AG04450 (cell line): ENCODE results near the gene G6PC2. TPM values are rescaled to one million over a fixed set of nuclear protein-coding genes. Genes with fewer than 3 reads are reported as not detected.
"Not testable (repeated sequence)": the region's sequence is repeated elsewhere in the genome, so short reads cannot be mapped to it uniquely, and the experiment has no call there.

Source experiments
- CTCF ChIA-PET: fragments of 300-600, 350-600 bp; formaldehyde crosslinking; extraction: SDS; loops from one replicate; lab custom pipeline; 2022; ENCODE audit warnings: antibody characterized with exemption, inconsistent platforms; lab: Charles Lee
- POLR2A ChIA-PET: fragments of 350-600 bp; formaldehyde crosslinking; extraction: SDS; loops from one replicate; lab custom pipeline; 2021; ENCODE audit warnings: antibody characterized with exemption, inconsistent platforms; lab: Yijun Ruan, JAX
- DNase-seq: peaks from one replicate; pipeline ENCODE4 v3.0.0-alpha.2; 2011; ENCODE audit warnings: low read depth, low spot score
- H3K27ac ChIP-seq: one replicate; pipeline ENCODE4 v1.5.1; 2012; ENCODE audit warnings: low read depth, low read length, control low read depth
- H3K27me3 ChIP-seq: one replicate; pipeline ENCODE4 v1.6.0; 2012; ENCODE audit warnings: low read length; ENCODE audit not compliant: control insufficient read depth, insufficient read depth
- H3K4me3 ChIP-seq: 2 replicates; pipeline ENCODE4 v1.5.1; 2011; ENCODE audit warnings: mild to moderate bottlenecking, low read depth, low read length, control low read depth
- H3K9me3 ChIP-seq: 2 replicates; pipeline ENCODE4 v1.5.1; 2012; ENCODE audit warnings: low read length; ENCODE audit not compliant: control insufficient read depth, insufficient read depth
- polyA plus RNA-seq: library from polyadenylated mRNA; depleted of rRNA; stranded (reverse); fragments of >200 nt; gene quantifications from 2 replicates; pipeline ENCODE4 v1.2.3, GENCODE V29; 2011
- TF ChIP-seq, protein P1 (sequence below): IDR thresholded peaks from 2 replicates; pipeline ENCODE4 v1.5.1; 2011; ENCODE audit warnings: low read depth, low read length, control low read depth, inconsistent platforms

Gene G6PC2
- polyA plus RNA-seq, 1 experiment, result not detected

DNA sequence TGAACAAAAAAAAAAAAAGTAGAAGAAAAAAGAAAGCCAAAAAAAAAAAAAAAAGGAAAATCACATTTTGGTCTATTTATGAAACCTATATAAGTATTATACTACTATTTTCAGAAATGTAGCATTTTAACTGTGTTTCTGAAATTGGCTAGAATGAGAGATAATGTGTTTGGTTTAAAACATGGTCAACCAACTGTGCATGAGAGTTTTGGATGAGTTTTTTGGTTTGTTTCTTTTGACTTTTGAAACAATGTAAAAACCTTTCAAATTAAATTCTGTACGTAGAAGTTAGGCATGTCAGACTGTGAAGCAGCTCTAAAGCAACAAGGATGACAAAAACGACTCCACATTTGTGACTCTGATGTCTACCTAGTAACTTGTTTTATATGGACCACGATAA lies 45.5 kb upstream of the G6PC2 start:
- Histone ChIP-seq H3K4me3 (no peak overlapping the region), H3K27me3 (no peaks in the 10 kb centered on the region), H3K9me3 (no peaks in the 10 kb centered on the region), H3K27ac (no peak overlapping the region)
- POLR2A ChIA-PET, result no interaction called here
- CTCF ChIA-PET, result no interaction called here
- TF ChIP-seq, protein P1, sequence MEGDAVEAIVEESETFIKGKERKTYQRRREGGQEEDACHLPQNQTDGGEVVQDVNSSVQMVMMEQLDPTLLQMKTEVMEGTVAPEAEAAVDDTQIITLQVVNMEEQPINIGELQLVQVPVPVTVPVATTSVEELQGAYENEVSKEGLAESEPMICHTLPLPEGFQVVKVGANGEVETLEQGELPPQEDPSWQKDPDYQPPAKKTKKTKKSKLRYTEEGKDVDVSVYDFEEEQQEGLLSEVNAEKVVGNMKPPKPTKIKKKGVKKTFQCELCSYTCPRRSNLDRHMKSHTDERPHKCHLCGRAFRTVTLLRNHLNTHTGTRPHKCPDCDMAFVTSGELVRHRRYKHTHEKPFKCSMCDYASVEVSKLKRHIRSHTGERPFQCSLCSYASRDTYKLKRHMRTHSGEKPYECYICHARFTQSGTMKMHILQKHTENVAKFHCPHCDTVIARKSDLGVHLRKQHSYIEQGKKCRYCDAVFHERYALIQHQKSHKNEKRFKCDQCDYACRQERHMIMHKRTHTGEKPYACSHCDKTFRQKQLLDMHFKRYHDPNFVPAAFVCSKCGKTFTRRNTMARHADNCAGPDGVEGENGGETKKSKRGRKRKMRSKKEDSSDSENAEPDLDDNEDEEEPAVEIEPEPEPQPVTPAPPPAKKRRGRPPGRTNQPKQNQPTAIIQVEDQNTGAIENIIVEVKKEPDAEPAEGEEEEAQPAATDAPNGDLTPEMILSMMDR, result no peak
- DNase-seq, result no peak

DNA sequence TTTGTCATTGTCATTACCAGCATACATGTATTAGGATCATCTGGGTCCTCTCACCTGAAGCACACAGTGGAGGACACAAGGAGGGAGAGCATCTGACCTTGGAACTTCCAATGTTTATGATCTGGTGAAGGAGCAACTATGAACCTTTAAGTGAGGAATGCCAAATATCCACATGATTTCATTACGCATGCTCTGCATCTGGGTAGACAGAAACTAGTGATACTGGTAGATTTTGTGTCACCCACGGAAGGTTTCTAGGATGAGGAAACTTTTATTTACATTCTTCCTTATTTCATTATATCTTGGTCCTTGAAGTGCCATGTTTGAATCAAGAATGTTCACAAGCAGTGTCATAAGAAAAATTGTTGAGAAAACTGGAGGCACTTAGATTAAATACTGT lies 42.9 kb upstream of the G6PC2 start:
- ChIA-PET CTCF (no interaction called here), POLR2A (no interaction called here)
- H3K27me3 ChIP-seq, result no peaks in the 10 kb centered on the region
- no peak for DNase-seq
- no peaks in the 10 kb centered on the region for H3K9me3 ChIP-seq
- H3K4me3 ChIP-seq, result no peak overlapping the region
- no peak overlapping the region for H3K27ac ChIP-seq
- TF ChIP-seq, protein P1, result no peak

DNA sequence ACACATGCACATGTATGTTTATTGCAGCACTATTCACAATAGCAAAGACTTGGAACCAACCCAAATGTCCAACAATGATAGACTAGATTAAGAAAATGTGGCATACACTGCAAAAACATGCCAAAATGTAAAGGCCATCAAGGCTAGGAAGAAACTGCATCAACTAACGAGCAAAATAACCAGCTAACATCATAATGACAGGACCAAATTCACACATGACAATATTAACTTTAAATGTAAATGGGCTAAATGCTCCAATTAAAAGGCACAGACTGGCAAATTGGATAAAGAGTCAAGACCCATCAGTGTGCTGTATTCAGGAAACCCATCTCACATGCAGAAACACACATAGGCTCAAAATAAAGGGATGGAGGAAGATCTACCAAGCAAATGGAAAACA lies 33.9 kb upstream of the G6PC2 start:
- CTCF ChIA-PET, result not testable (repeated sequence)

DNA sequence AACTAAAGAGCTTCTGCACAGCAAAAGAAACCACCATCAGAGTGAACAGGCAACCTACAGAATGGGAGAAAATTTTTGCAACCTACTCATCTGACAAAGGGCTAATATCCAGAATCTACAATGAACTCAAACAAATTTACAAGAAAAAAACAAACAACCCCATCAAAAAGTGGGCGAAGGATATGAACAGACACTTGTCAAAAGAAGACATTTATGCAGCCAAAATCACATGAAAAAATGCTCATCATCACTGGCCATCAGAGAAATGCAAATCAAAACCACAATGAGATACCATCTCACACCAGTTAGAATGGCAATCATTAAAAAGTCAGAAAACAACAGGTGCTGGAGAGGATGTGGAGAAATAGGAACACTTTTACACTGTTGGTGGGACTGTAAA lies 30.7 kb upstream of the G6PC2 start:
- H3K9me3 ChIP-seq, DNase-seq, H3K27me3 ChIP-seq, H3K4me3 ChIP-seq, CTCF ChIA-PET, POLR2A ChIA-PET, H3K27ac ChIP-seq: not testable (repeated sequence)

More for the DNA sequence above, 33.9 kb upstream of the G6PC2 start:
- POLR2A ChIA-PET, H3K4me3 ChIP-seq, H3K27ac ChIP-seq, H3K9me3 ChIP-seq, H3K27me3 ChIP-seq, DNase-seq: not testable (repeated sequence)

DNA sequence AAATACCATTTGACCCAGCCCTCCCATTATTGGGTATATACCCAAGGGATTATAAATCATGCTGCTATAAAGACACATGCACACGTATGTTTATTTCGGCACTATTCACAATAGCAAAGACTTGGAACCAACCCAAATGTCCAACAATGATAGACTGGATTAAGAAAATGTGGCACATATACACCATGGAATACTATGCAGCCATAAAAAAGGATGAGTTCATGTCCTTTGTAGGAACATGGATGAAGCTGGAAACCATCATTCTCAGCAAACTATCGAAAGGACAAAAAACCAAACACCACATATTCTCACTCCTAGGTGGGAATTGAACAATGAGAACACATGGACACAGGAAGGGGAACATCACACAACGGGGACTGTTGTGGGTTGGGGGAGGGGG lies 30.3 kb upstream of the G6PC2 start:
- DNase-seq, H3K4me3 ChIP-seq, H3K27ac ChIP-seq, POLR2A ChIA-PET, H3K27me3 ChIP-seq, H3K9me3 ChIP-seq, CTCF ChIA-PET: not testable (repeated sequence)

DNA sequence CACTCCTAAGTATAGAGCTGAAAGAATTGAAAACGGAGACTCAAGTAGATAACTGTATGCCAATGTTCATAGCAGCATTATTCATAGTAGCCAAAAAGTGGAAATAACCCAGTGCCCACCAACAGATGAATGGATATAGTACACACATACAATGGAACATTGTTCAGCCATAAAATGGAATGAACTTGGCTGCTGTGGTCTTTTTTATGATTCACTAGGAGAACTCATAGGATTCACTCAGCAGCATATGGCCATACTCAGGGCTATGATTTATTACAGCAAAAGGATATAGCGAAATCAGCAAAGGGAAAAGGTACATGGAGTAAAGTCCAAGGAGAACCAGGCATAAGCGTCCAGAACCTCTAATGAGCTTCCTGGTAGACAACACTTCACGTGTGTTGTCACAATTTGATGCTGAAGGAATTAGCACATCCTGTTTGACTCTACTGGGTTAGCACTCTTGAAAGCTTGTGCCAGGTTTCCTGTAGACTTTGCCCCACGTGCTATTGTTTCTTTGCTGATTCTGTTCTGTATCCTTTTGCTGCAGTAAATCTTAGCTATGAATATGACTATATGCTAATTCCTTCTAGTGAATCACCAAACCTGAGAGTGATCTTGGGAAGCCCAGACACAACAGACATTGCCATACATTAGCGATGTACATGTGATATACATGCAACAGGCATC lies 26.6 kb upstream of the G6PC2 start:
- ChIA-PET POLR2A (no interaction called here), CTCF (no interaction called here)
- Histone ChIP-seq H3K9me3 (no peaks in the 10 kb centered on the region), H3K27ac (no peak overlapping the region), H3K27me3 (no peaks in the 10 kb centered on the region), H3K4me3 (no peak overlapping the region)
- TF ChIP-seq, protein P1, result no peak
- DNase-seq, result no peak

DNA sequence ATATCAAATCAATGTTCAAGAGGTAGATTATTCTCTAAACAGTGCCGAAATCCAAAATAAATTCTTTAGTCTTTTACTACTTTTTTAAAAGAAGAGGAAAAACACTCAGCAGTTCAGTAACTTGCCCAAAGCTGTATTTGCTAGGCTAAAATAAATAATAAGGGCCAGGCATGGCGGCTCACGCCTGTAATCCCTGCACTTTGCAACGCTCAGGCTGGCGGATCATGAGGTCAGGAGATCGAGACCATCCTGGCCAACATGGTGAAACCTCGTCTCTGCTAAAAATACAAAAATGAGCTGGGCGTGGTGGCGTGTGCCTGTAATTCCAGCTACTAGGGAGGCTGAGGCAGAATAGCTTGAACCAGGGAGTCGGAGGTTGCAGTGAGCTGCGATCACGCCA lies 18.9 kb upstream of the G6PC2 start:
- H3K27ac ChIP-seq, H3K9me3 ChIP-seq, CTCF ChIA-PET, POLR2A ChIA-PET, H3K4me3 ChIP-seq, H3K27me3 ChIP-seq, DNase-seq: not testable (repeated sequence)
